GM18526 (cell line): Measurements from ENCODE around the gene TAX1BP1.

Experiments
- POLR2A ChIP-seq: IDR thresholded peaks from 3 replicates; pipeline ENCODE4 v1.6.1; 2011; ENCODE audit not compliant: insufficient read length; ENCODE audit errors: extremely low read depth

TAX1BP1 gene

GRCh38 chr7:27876756-27877155 is 136.8 kb downstream of the TAX1BP1 start:
- no peak for TF ChIP-seq POLR2A
